GM19372 (cell line): ENCODE measurements around the gene UACA.
"Not testable (repeated sequence)": the region's sequence is repeated elsewhere in the genome, so short reads cannot be mapped to it uniquely, and the experiment has no call there.

Source experiments
- ATAC-seq: cut with Tn5 transposase; IDR thresholded peaks from one replicate; pipeline ENCODE4 v1.9.1; 2021; ENCODE audit warnings: mild to moderate bottlenecking, low read depth, moderate library complexity; ENCODE audit not compliant: unreplicated experiment

Gene UACA

GRCh38 chr15:70633103-70633831, 130.1 kb downstream of the UACA start:
- no peak for ATAC-seq

- no peak for ATAC-seq
These were observed 130.8 kb downstream of the UACA start for GRCh38 chr15:70632491-70633102.

DNA sequence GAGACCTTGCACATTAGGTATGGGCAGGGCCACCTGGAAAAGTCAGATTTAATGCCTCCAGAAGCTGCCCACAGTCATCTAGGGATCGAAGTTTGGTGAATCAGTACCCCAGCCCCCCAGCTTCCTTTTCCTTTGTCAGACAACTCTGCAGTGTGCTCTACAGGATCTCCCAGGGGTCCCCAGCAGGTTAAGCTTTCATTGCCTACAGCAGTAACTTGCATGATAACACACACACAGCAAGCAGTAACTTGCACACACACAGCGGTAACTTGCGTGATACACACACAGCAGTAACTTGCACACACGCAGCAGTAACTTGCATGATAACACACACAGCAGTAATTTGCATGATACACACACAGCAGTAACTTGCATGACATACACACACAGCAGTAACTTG, 131.3 kb downstream of the UACA start:
- ATAC-seq = no peak

DNA sequence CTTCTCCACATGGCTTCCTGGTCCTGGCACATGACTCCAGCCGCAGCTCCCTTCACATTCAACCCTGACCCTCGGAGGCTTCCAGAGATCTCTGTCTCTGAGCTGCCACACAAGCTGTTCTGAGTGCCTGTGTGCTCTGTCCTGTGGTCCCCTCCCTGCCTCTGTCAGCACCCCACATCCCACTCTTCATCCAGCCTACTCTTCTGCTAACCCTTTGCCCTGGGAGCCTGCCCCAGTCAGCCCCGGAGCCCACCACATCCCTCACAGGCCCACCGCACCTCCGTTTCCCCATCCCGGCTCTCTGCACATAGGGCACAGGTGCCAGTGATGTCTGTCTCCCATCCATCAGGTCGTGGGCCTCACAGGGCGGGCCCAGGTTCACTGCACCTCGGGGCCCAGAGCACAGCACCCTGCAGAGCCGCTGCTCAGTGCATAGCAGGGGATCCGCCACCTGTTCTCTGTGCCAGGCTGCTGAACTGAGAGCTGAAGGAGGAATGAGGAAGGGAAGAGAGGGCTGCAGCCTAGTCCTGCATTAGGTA, 133.6 kb downstream of the UACA start:
- no peak for ATAC-seq

DNA sequence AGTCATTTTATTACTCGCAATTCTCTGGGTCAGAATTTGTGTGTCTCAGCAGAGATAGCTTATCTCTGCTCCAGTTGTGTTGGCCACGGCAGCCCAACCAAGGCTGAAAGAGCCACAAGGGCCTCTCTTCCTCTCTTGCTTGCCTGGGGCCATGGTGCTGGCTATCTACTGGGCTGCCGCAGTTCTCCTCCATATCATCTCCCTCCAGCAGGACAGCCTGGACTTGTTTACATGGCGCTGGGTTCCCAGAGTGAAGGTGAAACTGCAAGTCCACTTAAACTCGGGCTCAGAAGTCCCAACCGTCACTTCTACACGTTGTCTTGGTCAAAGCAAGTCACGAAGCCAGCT, 134.8 kb downstream of the UACA start:
- no peak for ATAC-seq

DNA sequence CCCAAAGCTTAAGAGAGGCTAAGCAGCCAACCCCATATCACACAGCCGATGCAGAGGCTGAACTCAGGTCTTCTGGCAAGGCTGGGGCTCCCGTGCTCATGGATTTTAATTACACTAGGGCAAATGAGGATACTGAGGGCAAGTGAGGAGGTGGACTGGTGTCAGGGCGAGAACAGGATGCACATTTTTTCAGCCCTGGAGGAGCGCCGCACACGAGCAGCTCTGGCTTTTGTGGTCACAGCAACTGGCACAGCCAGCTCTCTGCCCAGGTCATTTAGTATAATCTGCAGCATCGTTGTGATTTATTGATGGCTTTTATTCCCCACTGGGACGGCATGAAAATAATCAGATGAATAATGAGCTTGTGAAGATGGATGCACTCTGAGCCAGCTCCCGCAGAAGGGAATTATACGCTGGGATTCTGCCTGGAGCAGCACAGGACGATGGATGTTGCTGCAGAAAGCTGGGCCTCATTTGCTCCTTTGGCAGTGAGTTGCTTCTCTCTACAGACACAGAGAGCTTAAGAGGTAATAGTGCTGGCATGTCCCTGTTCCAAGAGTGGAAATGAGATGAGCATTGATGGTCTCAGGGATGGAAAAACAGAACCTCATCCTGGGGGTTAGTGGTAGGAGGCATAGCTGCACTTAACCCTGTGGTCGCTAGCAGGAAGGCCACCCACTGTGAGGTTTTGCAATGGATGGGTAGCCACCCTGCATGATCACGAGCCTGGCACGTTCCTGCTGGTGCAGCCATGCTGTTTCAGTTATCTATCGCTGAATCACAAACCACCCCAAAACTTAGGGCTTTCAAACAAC, 135.4 kb downstream of the UACA start:
- ATAC-seq = no peak

GRCh38 chr15:70627322-70627721, 136.0 kb downstream of the UACA start:
- ATAC-seq = no peak

- no peak for ATAC-seq
These were observed 137.9 kb downstream of the UACA start for GRCh38 chr15:70625438-70625837.

DNA sequence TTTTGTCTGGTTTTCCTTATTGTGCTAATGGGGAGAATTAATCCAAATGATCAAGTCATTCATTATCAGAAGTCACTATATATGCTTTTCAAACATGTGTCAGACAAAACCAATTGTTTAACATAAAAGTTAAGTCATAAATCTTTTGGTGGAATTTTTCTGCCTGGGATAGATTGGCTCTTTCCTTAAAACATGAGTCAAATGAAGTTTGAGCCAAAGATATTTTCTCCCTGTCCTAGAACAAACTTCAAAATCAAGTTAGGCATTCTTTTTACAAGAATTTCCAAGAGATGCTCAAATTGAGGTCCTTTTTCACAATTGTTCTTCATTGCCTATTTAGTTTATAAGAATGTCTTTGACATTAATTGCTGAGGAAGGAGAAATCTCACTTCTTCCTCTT, 138.3 kb downstream of the UACA start:
- no peak for ATAC-seq

GRCh38 chr15:70618929-70619328, 144.4 kb downstream of the UACA start:
- ATAC-seq = no peak

GRCh38 chr15:70617911-70618287, 145.5 kb downstream of the UACA start:
- no peak for ATAC-seq

GRCh38 chr15:70617076-70617910, 146.1 kb downstream of the UACA start:
- ATAC-seq = no peak

- ATAC-seq = not testable (repeated sequence)
These were observed 147.0 kb downstream of the UACA start for GRCh38 chr15:70616311-70616756.

- ATAC-seq = no peak
These were observed 147.7 kb downstream of the UACA start for GRCh38 chr15:70615435-70616310.

DNA sequence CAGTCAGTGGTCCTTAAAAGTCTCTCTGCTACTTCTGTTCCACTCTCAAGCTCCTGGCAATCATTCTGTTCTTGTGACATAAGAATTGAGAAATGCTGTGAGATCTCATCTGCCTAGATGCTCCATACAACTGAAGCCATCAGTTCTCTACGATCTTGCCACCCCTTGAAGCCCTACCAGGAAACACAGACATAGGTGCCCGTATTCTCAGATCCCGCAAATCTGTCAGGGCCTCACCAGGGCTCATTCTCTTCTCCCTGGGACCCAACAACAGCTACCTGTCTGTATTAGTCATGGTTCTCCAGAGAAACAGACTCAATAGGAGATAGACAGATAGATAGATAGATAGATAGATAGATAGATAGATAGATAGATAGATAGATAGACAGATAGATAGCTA, 149.1 kb downstream of the UACA start:
- no peak for ATAC-seq

DNA sequence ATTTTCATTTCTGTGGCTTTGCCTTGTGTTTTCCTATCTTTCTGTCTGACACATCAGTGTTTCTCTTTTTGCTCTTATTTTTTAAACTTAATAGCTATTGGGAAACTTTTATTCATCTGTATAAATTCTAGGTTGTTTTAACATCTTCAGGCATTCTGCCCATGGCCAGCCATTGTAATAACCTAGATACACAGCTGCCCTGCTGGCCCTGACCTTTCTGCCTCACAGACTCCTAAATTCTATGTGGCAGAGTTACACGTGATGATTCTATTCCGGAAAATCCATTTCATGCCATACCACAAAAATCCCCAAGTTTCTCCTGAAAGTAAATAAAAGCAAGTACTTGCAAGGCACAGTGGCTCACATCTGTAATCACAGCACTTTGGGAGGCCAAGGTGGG, 150.1 kb downstream of the UACA start:
- ATAC-seq = no peak

GRCh38 chr15:70611286-70611685, 152.1 kb downstream of the UACA start:
- ATAC-seq = no peak

- no peak for ATAC-seq
These were observed 152.8 kb downstream of the UACA start for GRCh38 chr15:70610541-70610940.

DNA sequence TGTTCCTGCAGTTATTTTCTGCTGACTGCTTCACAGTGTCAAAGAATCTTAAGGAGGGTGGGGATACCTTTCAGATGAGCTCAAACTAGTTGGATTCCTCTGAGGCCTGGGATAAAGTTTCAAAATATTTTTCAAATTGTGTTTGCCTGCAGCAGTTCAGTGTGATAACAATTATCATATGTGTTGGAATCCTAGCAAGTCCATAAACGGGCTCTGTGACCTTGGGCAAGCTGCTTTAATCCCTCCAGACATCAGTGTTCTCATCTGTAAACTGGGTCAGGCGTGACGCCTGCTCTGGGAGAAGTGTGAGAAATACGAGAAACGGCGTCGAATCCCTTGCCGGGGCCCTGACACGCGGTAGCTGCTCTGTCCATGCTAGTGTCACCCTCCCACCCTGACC, 153.5 kb downstream of the UACA start:
- ATAC-seq = no peak

DNA sequence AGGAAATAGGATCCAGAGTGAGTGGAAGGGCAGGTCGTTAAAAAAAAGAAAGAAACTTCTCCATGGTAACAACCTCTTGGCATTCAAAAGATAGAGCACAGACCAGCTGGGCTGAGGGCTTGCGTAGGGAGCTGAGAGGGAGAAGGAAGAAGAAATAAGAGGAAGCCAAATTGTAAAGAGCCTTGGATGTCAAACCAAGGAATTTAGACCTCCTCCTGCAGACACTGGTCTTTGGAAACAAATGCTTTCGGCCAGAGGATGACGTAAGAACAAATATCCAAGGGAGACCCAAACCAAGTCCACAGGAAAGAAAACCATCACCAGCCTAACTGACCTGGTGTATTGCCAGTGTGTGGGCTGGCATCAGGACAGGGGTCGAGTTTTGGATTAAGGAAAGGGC, 155.2 kb downstream of the UACA start:
- no peak for ATAC-seq
